Right renal pelvis (tissue), 4 donors: ENCODE results near the gene PSMC3. TPM values are rescaled to one million over a fixed set of nuclear protein-coding genes. Genes with fewer than 3 reads are reported as not detected.

Experiments used
- DNase-seq, 4 donors: peaks; one replicate each; pipeline ENCODE4 v3.0.0-alpha.2; 2013; ENCODE audit warnings: low read depth in 4 of 4, low spot score in 3 of 4, missing footprints in 1 of 4
- polyA plus RNA-seq, 4 donors: library from polyadenylated mRNA; unstranded; fragments of 120-200 nt; gene quantifications; one replicate each; pipeline ENCODE4 v1.2.1, GENCODE V29; 2013; ENCODE audit not compliant: insufficient read length in 4 of 4

PSMC3 gene
- 100 to 1,000 TPM; 146 to 162 (median 150) TPM for polyA plus RNA-seq

DNA sequence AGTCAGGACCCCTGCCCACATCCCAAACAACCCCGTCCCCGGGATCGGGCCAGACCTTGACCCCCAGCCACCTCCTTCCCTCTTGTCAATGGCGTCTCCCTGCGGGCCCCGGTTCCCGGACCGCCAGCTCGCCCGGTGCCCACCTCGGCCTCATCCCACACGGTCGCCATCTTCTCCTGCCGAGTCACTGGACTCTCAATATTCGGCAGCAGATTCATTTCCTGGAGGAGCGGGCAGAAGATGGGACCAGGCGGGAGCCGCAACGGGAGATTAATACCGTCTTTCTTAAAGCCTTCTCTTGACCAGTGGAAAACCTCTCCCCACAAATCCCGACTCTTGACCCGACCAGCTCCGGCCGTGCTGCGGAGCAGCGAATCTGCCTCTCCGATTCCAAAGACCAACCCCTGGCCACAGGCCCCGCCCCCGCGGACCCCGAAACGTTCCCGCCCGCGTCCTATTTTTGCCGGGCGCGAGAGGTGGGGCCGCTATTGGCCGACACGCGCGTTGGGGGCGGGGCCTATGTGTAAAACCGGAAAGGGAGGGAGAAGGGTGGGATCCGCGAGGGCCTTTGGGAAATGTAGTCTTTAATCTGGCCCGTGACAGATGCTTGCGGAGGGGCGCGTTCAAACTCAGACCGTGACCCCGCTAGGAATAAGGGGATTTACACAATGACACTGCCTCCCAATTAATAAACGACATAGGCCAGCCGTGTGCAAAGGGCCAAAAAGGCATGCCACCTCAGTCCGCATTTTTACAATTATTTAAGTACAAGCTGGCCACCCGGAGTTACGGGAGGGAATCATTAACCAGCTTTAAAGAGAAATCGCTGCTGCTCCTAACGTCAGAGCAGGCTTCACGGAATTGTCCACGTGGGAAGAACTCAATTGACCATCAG lies at the start of gene PSMC3:
TSS of gene PSMC3 (minus strand) at position 378 of the 895 bp plus-strand sequence. CDS start at position 218, 160 bp downstream.
- peak; percentile 95 to 98 (median 96) for DNase-seq

DNA sequence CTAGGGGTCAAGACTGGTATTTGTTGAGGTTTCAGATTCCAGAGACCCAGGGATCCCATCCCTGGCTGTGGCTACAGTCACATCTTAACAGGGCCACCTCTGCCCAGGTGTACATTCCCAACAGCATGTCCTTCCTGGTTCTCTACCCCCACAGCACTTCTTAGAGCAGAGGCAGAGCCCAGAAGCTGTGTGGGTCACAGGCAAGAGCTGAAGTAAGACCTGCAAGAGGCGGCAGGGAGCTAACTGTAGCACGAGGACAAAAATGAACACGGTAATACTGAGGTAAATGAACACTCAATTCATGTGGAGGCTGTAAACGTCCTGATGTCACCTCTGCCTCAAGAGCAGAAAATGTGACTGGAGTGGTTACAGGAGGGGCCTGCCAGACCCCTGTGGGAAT lies 44.4 kb upstream of the PSMC3 start:
- DNase-seq, result no peak

DNA sequence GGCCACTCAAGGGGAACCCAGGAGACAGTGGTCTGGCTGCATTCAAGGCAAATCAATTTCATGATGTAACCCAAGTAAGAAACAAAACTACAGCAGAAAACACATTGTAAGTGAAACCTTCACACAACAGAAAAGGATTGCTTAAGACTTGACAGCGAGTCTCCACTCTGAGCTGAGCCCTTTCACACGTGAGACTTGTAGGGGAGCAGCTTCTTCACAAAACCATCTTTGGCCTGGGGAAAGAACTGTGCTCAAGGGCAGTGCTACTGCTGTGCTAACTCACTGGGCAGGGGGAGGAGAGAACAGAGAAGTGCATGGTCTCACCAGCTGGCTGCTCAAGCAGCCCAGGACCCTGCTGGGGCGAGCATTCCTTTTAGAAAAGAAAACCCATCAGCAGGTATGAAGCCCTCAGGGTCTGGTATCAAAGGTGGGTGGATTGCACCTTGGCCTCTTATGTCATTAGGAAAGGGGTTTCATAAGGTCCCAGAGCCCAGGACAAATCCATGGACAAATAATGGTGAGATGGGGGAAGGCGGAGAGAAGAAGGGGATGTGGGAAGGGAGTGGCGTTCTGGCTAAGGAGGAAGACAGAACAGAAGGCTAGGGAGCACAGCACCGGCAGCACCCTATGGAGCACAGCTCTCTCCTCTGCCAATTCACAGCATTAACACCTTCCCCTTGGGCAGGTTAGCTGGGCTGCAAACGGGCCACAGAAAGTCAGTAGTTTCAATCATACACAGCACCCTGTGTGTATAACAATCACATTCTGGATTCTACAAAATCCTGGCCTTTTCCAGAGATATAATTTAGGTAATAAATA lies 43.3 kb upstream of the PSMC3 start:
- DNase-seq, result no peak

DNA sequence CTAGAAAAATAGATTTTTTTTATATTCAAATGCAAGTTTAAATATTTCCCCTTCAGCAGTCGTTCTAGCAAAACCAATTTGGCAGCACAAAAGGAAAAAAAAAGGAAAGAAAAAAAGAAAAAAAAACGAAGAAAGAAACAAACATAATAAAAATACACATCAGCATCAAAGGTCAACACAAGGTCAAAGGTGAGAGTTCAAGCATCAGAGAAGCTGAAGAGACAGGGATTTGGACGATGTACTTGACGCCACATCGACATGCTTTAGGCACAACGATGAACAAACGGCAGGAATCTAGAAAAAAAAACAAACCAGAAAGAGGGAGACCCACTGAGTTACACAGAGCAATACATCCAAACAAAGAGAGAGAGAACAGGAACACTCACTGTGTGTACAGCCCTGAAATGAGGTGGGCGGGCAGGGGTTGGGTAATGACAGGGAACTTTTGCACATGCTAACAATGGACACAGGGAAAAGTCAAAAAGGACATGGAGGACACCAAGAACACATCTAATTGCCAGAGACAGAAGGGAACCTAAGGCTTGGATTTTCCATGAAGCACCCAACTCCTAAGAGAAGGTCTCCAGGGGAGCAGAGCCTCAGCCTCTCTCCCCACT lies 42.5 kb upstream of the PSMC3 start:
- DNase-seq, result no peak

GRCh38 chr11:47467357-47467756 lies 41.1 kb upstream of the PSMC3 start:
- no peak for DNase-seq

DNA sequence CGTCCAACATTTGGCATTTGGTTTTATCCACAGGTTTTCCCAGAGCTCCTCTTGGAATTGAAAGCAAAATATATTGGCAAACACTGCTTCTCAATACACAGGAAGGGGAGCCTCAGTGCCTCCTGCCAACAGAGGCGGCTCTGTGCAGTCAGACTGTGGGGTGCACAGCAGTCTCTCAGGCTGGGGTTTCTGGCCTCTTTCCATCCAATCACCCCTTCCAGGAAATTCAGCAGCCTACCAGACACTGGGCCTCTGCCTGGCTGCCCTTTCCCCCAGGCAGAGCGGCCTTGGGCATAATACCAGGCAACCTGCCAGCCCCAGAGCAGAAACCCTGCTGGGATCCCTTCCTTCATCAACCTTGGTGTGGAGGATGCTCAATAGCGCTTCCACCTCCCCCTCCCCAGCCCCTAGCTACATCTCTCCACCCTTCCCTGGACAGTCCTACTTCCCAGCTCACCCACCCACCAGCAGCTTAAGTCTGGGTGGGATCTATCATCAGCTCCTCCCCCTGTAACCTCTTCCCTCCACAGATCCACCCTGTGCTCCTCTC lies 40.5 kb upstream of the PSMC3 start:
- no peak for DNase-seq

GRCh38 chr11:47466201-47466600 lies 40.0 kb upstream of the PSMC3 start:
- DNase-seq, result no peak

DNA sequence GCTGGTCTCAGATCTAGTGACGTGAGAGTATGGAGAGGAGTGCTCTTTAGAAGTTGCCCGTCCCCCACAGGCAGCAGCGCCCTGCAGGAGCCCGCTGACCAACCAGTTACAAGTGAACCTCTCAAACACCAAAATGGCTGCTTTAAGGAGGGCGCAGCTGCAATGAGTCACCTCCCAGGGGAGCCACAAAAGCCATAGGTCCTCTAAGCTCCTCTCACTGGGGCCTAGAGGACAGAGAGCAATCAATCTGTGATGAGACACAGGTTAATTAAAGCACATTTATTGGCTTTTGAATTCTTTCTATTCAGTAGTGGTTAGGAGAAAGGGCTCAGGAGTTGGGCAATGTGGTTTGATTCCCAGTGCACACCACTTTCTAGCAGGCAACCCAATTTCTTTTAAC lies 38.2 kb upstream of the PSMC3 start:
- no peak for DNase-seq

- no peak for DNase-seq
Measured at GRCh38 chr11:47461876-47462275, 35.6 kb upstream of the PSMC3 start.

- DNase-seq, result no peak
Measured at GRCh38 chr11:47460571-47461235, 34.5 kb upstream of the PSMC3 start.

DNA sequence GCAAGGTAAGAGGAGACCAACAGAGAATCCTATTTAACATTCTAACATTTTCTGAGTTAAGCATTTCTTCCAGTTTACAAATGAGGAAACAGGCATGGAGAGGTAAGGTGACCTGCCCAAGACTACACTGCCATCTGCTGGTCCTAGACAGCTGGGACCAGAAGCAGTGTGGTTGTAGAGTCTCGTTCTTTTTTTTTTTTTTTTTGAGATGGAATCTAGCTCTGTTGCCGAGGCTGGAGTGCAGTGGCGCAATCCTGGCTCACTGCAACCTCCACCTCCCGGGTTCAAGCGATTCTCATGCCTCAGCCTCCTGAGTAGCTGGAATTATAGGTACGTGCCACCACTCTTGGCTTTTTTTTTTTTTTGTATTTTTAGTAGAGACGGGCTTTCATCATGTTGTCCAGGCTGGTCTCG lies 28.0 kb upstream of the PSMC3 start:
- DNase-seq, result peak; percentile 49 to 77 (median 57)

GRCh38 chr11:47453365-47453764 lies 27.1 kb upstream of the PSMC3 start:
- no peak for DNase-seq

DNA sequence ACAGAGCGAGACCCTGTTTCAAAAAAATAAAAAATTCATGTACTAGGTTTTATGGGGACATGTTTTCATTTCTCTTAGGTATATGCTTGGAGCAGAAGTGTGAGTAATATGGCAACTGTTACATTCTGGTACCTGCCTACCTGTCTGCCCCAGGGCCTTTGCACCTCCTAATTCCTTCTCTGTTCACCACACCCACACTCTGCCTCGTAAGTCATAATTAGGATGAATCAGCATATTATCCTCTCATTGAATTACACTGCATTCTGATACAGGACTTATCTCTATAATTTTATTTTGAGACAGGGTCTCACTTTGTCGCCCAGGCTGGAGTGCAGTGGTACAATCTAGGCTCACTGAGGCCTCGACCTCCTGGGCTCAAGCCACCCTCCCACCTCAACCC lies 25.8 kb upstream of the PSMC3 start:
- DNase-seq, result no peak

- DNase-seq, result no peak
Measured at GRCh38 chr11:47451436-47451835, 25.2 kb upstream of the PSMC3 start.

DNA sequence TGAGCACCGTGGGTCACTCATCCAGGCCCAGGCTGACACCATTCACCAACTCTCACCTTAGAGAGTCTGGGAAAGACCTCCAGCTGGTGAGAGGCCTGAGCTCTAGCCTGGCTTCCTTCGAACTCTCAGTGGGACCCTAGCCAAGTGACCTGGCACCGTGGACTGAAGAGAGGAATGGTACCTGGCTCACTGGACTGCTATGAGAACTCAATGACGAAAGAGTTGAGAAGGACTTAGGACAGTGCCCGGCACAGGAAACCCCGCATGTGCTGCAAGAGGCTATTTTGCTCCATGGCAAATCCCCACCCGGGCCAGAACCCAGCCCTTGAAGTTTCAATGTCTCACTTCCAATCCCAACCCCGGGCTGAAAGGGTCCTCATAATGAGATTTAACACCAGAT lies 23.3 kb upstream of the PSMC3 start:
- no peak for DNase-seq

DNA sequence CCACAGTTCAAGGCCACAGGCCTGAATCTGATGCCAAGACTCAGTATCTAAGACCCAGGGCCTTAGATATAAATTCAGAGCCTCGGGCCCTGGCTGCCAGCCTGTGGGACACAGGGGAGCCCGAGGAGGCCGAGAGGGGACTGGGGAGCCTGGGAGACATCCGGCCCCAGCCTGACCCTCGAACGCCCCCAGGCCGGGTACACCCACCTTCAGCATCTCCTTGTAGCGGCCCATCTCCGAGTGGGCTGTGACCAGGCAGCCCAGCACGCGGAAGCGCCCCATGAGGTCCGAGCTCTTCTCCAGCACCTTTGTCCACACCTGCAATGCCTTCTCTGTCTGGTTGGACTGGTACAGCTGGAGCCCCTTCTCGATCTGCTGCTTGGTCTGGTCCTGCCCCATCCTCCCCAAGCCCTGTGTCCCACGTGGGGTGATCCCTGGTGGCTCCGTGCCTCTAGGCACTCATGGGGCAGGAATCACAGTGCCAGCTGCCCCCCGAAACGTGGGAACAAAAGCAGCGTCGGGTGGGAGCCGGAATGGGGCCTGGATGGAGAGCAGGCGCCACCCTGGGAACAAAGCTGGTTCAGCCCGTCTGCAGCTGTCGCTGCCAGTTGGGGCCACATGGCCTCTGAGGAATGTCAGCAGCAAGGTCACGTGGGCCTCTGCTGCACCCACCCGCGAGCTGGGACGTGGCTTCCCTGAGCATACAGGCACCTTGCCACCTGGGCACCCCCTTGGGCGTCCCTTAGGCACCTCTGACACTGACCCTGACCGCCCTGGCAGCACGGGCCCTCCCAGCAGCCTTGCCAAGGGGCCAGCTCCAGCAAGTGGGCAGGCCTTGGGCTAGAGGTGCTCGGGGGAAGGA lies 22.6 kb upstream of the PSMC3 start, which contains the start of gene RAPSN:
TSS of gene RAPSN (minus strand) at position 571 of the 862 bp plus-strand sequence. CDS start at position 399, 172 bp downstream.
- no peak for DNase-seq

GRCh38 chr11:47447906-47448305 lies 21.7 kb upstream of the PSMC3 start:
- DNase-seq, result no peak

DNA sequence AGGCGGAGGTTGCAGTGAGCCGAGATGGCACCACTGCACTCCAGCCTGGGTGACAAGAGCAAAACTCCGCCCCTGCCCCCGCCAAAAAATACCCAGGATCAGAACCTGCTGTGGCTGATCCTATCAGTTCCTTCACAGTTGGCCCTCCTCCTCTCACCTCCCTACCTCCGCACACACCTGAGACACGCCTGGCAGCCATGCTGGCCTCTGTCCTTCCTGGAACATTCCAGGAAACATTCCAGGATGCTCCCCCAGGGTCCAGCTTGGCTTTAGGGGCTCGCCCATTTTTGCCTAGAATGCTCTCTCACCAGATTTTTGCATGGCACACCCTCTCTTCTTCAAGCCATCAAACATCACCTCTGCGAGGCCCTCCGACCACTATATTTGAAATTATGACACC lies 20.6 kb upstream of the PSMC3 start:
- DNase-seq, result no peak

GRCh38 chr11:47445840-47446239 lies 19.6 kb upstream of the PSMC3 start:
- DNase-seq, result no peak
